ENCODE measurements around the gene ESPNL.
A peak's percentile ranks its signal among the peaks of the same experiment; 100 is the strongest.
"Not testable (repeated sequence)": the region's sequence is repeated elsewhere in the genome, so short reads cannot be mapped to it uniquely, and the experiment has no call there.

The ESPNL gene, protein sequence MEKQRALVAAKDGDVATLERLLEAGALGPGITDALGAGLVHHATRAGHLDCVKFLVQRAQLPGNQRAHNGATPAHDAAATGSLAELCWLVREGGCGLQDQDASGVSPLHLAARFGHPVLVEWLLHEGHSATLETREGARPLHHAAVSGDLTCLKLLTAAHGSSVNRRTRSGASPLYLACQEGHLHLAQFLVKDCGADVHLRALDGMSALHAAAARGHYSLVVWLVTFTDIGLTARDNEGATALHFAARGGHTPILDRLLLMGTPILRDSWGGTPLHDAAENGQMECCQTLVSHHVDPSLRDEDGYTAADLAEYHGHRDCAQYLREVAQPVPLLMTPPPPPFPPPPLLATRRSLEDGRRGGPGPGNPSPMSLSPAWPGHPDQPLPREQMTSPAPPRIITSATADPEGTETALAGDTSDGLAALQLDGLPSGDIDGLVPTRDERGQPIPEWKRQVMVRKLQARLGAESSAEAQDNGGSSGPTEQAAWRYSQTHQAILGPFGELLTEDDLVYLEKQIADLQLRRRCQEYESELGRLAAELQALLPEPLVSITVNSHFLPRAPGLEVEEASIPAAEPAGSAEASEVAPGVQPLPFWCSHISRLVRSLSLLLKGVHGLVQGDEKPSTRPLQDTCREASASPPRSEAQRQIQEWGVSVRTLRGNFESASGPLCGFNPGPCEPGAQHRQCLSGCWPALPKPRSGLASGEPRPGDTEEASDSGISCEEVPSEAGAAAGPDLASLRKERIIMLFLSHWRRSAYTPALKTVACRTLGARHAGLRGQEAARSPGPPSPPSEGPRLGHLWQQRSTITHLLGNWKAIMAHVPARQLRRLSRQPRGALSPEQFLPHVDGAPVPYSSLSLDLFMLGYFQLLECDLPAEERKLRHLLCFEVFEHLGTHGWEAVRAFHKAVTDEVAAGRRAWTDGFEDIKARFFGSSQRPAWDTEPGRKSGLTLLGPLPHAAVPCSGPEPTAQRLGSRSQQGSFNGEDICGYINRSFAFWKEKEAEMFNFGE

DNA sequence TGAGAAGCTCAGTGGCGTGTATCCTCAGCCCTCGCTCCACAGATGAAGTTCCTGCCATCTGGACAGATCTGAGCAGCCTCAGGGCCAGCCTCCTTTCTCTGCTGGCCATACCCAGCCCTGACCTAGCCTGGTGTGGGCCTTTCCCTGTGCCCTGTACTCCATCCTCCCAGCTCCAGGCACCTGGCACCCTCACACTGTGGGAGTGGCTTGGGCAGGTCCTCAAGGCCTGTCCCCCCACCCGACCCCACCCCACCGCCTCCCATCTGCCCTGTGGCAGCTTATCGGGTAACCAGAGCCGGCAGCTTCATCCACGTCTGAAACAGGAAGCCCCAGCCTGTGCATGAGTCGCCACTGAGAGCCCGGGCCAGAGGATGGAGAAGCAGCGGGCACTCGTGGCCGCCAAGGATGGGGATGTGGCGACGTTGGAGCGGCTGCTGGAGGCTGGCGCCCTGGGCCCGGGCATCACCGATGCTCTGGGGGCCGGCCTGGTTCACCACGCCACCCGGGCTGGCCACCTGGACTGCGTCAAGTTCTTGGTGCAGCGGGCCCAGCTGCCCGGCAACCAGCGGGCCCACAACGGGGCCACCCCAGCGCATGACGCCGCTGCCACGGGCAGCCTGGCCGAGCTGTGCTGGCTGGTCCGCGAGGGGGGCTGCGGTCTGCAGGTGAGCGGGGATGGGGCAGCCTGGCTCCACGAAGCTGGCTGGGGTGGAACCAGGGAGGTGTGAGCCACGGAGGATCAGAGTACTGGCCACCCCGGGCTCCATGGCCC is at the start of gene ESPNL:
TSS of gene ESPNL (plus strand) at position 292 of the 772 bp plus-strand sequence. CDS start at position 372, 80 bp downstream.
- no peak for DNase-seq (ENCODE audit: low read depth)

DNA sequence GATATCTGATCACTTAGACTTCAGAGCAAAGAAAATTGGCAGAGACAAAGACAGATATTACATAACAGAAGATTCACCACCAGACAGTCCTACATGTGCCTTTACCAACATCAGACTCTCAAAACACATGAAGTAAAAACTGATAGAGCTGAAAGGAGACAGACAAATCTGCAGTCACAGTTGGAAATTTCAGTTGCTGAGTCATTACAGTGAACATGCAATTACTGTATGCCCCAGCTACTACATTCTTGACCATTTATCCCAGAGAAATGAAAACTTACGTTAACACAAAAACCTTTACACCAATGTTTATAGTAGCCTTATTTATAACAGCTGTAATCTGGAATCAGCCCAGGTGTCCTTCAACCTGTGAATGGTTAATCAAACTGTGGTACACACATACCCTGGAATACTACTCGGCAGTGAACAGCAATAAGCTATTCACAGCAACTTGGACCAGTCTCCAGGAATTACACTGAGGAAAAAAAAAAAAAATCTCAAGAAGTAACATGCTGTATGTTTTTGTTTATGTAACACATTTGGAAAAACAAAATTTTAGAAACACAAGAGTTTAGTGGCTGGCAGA is 46.9 kb upstream of the ESPNL start:
- DNase-seq (ENCODE audit: low read depth): no peak

DNA sequence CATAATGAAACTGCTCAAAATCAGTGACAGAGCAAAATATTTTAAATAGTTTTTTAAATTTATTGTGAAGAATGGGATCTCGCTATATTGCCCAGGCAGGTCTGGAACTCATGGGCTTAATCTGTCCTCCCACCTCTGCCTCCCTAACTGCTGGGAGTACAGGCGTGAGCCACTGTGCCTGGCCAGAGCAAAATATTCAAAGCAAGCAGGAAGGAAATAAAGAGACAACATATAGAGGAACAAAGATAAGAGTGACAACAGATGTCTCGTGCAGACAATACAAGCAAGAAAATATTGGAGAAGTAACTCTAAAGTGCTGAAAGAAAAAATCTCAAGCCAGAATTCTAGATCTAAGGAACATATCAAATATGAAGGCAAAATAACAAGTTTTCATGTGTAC is 44.3 kb upstream of the ESPNL start:
- no peak for DNase-seq (ENCODE audit: low read depth)

DNA sequence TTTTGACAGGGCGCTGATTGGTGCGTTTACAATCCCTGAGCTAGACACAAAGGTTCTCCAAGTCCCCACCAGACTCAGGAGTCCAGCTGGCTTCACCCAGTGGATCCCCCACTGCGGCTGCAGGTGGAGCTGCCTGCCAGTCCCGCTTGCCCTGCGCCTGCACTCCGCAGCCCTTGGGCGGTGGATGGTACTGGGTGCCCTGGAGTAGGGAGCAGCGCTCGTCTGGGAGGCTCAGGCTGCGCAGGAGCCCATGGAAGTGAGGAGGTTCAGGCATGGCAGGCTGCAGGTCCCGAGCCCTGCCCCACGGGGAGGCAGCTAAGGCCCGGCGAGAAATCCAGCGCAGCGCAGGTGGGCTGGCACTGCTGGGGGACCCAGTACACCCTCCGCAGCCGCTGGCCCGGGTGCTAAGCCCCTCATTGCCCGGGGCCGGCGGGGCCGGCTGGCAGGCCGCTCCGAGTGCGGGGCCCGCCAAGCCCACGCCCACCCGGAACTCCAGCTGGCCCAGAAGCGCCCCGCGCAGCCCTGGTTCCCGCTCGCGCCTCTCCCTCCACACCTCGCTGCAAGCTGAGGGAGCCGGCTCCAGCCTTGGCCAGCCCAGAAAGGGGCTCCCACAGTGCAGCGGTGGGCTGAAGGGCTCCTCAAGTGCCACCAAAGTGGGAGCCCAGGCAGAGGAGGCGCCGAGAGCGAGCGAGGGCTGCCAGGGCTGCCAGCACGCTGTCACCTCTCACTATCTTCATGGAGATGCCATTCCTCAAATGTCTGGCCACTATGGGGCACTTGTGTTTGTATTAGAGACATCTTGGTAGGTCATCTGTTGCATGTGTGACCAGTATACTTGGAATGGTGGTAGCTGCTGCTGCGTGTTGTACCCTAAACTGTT is 42.2 kb upstream of the ESPNL start:
- DNase-seq (ENCODE audit: low read depth): not testable (repeated sequence)

DNA sequence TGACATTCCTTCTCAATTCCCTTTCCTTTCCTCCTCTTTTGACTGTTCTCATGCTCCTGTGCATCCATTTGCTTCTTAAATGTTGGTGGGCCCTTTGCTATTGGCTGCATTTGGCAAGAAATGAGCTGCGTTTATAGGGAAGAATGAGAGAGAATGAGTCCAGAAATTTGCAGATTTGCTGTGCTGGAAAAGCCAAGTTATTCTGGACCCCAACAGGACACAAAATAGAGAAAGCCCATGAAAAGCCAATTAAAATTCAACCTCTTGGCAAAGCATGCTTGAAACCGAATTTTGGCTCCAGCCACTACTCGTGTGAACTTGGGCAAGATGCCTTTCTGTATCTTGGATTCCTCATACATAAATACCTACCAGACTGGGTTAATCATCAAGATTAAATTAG is 40.6 kb upstream of the ESPNL start:
- DNase-seq (ENCODE audit: low read depth): no peak

DNA sequence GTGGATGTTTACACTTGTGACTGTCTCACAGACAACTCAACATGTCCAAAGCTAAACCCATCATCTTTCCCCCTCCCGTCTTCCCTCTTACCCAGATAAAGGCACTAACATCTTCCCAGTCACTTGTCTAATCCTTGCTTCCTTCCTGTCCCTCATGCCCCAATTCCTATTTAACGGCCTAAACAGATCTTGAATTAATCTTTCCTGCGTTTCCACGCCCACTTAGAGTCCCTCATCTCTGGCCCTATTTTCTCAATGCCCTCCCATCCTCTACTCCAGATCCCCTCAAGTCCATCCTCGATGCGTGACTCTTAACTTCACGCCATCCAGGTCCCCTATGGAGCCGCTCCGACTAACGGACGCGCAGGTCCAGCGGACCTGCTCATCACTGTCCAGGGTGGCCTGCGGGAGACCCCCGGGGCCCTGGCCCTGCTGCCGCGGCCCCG is 40.0 kb upstream of the ESPNL start:
- DNase-seq (ENCODE audit: low read depth): no peak

DNA sequence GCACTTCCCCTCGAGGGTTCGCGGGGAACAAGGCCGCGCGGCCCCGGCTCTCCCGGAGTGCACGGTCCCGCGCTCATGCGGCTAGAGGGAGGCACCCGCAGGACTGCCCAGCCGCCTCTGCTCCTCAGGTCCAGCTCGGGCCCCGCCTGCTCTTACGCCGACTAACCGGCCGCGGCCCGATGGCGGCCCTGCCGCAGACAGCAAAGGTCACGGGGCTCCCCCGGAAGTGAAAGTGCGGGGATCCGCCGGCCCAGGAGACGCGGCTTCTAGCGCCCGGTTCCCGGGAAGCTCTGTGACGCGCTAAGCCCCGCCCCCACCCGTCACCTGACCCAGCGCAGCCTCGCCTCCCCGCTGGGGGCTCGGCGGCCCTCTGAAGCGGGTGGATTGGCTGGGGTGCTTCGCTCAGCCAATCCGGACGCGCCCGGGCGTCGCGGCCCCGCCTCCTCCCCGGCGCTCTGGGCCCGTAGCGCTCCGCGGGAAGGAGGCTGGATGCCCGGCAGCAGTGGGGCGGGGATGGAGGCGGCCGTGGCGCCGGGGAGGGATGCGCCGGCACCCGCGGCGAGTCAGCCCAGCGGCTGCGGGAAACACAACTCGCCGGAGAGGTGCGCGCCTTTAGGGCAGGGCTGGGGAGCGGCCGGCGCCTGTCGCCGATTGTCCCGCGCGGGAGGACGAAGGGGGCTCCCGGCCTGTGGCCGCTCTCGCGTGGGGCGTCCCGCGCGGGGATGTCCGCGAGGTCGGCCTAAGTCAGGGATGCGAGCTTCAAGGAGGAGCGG is 39.4 kb upstream of the ESPNL start, which contains the start of gene SCLY:
TSS of gene SCLY (plus strand) at position 460 of the 773 bp plus-strand sequence. CDS start at position 514, 54 bp downstream.
- DNase-seq (ENCODE audit: low read depth): peak; percentile 95

DNA sequence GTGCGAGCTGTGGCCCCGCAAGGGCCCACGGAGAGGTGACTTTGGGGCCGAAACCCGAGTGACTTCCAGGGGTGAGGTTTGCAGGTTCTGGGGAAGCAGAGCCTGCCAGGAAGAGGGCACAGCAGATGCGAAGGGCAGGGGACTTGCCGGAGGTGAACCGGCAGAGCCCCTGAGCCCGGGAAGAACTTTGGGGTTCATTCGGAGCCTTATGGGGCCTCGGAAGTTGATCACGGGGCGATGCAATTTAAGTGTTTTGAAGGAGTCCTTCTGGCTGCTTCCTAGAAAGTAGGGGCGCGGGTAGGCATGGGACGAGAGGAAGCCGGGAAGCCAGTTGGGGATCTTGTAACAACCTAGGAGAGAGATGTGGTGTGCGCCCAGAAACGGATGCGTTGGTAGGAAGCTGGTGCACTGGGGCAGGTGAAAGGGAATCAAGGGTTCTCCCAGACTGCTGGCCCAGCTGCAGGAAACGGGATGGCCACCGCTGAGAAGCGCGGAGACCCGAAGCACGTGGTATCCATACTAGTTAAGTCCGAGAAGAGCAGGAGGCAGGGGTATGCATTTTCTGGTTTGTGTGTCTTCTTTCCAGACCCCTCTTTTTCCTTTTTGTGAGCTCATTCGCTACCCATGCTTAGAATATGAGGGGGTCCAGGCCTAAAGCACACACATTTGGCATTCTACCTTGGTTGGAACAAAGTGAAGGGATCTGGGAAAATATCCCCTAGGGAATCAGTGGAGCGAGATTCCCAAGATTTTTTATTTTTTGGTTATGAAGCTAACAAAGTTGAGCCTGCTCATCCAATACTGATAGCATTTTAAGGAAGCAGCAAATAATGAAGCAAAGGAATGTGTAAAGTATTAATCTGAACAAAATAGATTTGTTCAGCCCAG is 38.6 kb upstream of the ESPNL start:
- no peak for DNase-seq (ENCODE audit: low read depth)

DNA sequence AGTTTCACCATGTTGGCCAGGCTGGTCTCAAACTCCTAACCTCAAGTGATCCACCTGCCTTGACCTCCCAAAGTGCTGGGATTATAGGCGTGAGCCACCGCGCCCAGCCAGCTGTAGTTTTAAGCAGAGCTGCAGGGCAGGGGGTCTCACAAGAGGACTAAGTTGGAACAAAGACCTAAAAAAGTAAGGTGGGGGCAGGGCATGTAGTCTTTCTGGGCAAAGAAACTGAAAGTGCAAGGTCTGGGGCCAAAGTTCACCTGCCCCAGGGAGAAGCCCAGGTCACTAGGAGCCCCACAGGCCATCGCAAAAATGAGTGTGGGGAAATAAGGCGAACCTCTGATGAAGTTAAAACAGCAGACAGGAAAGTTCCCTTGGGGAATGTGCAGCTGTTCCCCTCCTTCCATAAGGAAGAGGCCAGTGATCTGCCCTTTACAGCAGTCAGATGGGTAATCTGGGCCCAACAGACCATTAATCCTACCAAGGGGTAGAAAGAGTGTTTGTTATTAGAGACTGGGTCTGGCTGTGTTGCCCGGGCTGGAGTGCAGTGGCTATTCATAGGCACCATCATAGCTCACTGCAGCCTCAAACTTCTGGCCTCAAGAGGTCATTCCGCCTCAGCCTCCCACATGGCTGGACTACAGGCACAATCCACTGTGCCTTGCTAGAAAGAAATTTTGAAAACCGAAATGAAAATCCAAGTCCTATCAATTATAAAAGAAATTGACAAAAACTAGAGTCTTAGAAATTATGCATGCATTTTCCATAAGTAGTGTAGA is 36.5 kb upstream of the ESPNL start:
- no peak for DNase-seq (ENCODE audit: low read depth)

DNA sequence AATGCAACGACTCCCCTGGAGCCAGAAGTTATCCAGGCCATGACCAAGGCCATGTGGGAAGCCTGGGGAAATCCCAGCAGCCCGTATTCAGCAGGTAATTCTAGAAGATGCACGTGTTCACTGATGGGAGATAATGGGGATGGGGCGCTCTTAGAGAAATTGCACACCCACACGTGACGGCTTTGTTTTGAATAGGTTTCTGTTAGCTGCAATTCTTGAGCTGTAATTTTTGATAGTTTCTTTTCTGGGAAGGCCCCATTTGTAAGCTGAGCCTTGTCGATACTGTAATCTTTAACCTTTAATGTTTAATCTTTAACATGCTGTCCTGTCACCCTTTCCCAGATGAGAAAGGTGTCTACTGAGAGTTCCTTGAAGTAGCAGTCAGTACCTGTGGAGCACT is 35.8 kb upstream of the ESPNL start:
- no peak for DNase-seq (ENCODE audit: low read depth)

DNA sequence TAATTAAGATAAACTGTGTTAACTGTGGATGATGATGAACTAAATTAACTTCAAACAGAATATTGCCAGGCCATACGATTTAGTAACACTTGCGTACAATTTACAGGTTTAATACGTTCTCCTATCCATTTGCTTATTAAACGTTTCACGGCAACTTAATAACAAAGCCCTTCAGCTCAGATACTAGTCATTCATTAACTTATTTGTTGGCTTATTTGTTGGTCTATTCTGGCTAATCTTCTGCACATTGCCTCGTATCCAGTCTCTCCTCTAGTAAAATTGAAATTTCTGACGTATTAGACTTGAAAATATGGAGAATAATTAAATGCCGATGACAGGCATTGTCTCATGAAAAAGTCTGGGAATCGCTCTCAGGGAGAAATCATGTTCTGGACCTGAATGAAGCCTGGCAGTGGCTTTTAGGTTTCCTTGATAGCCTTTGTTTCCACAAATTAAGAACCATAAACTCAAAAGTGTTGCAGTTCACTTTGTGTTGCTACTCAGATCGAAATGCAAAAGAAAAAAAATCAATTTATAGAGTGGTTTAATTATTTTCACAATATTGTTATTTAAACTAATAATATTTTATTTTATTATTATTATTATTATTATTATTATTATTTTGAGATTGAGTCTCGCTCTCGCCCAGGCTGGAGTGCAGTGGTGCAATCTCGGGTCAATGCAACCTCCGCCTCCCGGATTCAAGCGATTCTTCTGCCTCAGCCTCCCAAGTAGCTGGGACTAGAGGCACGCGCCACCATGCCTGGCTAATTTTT is 34.9 kb upstream of the ESPNL start:
- no peak for DNase-seq (ENCODE audit: low read depth)

DNA sequence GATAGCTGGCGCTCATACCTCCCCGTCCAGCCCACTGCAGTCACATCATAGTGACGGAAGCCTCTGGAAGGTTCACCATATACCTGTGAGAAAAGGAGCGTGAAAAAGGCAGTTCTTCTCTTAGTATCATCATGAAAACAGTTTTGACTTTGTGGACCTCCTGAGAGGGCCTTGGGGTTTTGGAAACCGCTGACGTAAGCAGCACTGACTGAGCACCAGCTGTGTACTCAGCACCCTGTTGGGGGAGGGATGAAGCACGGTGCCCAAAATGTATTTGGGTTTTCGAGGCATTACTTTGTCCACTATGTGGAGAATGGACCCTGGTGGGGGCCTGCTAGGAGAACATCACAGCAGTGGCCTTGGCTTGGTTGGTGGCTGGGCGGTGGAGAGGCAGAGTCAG is 33.9 kb upstream of the ESPNL start:
- no peak for DNase-seq (ENCODE audit: low read depth)

DNA sequence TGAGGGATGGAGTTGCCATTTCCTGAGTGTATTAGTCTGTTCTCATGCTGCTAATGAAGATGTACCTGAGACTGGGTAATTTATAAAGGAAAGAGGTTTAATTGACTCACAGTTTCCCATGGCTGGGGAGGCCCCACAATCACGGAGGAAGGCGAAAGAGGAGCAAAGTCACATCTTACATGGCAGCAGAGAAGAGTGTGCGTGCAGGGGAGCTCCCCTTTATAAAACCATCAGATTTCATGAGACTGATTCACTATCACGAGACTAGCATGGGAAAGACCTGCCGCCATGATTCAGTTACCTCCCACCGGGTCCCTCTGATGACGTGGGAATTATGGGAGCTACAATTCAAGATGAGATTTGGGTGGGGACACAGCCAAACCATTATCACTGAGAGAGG is 33.4 kb upstream of the ESPNL start:
- not testable (repeated sequence) for DNase-seq (ENCODE audit: low read depth)

DNA sequence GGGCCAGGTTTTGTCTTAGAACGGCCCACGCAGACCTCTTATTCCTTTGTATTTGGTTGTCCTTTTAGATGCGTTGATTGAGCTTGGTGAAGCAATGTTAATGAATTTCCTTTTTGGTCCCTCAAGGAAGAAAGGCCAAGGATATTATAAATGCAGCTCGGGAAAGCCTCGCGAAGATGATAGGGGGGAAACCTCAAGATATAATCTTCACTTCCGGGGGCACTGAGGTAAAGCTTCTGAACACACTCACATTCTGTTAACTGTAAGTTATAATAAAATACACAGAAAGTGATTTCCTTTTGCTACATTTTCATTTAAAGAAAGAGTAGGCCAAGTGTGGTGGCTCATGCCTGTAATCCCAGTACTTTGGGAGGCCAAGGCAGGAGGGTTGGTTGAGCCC is 32.2 kb upstream of the ESPNL start:
- DNase-seq (ENCODE audit: low read depth): no peak

DNA sequence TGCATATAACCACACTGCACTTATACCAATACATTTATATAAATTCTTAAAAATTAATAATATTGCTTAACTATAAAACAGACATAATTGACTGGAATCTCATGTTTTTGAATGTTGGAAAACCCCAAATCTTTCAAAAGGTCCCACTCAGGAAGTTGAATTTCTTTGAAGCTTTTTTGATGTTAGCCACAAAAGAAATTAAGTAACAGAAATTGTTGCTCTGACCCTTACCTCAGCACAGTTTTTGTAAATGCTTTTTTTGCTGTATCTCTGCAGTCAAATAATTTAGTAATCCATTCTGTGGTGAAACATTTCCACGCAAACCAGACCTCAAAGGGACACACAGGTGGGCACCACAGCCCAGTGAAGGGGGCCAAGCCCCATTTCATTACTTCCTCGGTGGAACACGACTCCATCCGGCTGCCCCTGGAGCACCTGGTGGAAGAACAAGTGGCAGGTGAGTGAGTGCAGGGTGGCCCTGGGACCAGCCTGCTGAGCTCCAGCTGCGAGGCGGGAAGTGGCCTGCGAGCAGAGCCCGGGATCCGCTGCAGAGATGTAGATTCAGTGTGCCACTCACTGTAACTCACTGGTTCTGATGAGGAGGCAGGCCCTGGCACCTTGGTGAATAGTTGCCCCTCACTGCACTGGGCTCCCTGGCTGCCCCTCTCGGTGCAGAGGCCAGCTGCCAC is 31.0 kb upstream of the ESPNL start:
- no peak for DNase-seq (ENCODE audit: low read depth)

DNA sequence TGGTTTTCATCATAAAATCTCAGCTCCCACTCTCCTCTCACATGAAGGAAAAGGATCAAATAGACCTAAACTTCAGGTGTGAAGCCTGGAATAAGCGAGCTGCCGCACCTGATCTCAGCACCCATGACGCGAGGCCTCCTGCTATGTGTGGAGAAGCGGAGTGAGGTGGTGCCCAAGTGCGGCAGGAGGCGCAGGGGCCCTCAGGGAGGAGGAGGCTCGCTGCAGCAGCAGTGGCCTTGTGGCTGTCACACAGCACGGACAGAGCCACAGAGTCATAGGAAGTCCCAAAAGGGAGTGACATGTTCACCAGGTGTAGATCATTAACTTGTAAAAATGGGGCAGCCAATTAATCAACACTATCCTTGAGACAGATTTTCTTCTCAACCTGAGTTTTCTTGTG is 30.3 kb upstream of the ESPNL start:
- DNase-seq (ENCODE audit: low read depth): no peak
